HCT116 (cell line): ENCODE results near the gene CASP10.

ENCODE experiments used
- EZH2 ChIP-seq: fragments of 200-600 bp; sonication (generic); IDR thresholded peaks from 2 replicates; pipeline ENCODE4 v1.6.1; 2017; ENCODE audit warnings: antibody characterized with exemption, mixed run types
- EZH2phosphoT487 ChIP-seq: fragments of 200-600 bp; IDR thresholded peaks from 2 replicates; pipeline ENCODE4 v1.6.1; 2018; ENCODE audit warnings: antibody characterized with exemption, borderline replicate concordance
- POLR2A ChIP-seq: IDR thresholded peaks from 2 replicates; pipeline ENCODE4 v1.7.0; 2011; ENCODE audit warnings: borderline replicate concordance; ENCODE audit not compliant: insufficient read depth, insufficient read length; ENCODE audit errors: extremely low read depth
- POLR2AphosphoS5 ChIP-seq: IDR thresholded peaks from 2 replicates; pipeline ENCODE4 v1.6.1; 2011; ENCODE audit warnings: mild to moderate bottlenecking, low read depth, low read length, moderate library complexity
- SRF ChIP-seq: IDR thresholded peaks from 2 replicates; pipeline ENCODE4 v1.6.1; 2012; ENCODE audit warnings: low read depth
- ZFX ChIP-seq: fragments of 450-650 bp; IDR thresholded peaks from 2 replicates; pipeline ENCODE4 v1.6.1; 2017
- ZNF274 ChIP-seq: fragments of 200-500 bp; sonication (Bioruptor generic); IDR thresholded peaks from 2 replicates; pipeline ENCODE4 v1.6.1; 2014; ENCODE audit warnings: mild to moderate bottlenecking, low read depth, low read length, inconsistent platforms
- TF ChIP-seq, protein P1 (sequence below), 3 experiments: fragments of 200-600 bp in 1 of 3; sonication (generic) in 1 of 3; IDR thresholded peaks in 2 of 3; conservative IDR thresholded peaks in 1 of 3; 2 replicates each; pipeline ENCODE4 v1.5.1; 2012 to 2017; ENCODE audit warnings: low read depth in 2 of 3, low read length in 2 of 3, antibody characterized with exemption in 1 of 3, borderline replicate concordance in 1 of 3, control low read depth in 1 of 3, mild to moderate bottlenecking in 1 of 3, mixed read lengths in 1 of 3, mixed run types in 1 of 3, moderate library complexity in 1 of 3; ENCODE audit not compliant: insufficient read depth in 1 of 3

DNA sequence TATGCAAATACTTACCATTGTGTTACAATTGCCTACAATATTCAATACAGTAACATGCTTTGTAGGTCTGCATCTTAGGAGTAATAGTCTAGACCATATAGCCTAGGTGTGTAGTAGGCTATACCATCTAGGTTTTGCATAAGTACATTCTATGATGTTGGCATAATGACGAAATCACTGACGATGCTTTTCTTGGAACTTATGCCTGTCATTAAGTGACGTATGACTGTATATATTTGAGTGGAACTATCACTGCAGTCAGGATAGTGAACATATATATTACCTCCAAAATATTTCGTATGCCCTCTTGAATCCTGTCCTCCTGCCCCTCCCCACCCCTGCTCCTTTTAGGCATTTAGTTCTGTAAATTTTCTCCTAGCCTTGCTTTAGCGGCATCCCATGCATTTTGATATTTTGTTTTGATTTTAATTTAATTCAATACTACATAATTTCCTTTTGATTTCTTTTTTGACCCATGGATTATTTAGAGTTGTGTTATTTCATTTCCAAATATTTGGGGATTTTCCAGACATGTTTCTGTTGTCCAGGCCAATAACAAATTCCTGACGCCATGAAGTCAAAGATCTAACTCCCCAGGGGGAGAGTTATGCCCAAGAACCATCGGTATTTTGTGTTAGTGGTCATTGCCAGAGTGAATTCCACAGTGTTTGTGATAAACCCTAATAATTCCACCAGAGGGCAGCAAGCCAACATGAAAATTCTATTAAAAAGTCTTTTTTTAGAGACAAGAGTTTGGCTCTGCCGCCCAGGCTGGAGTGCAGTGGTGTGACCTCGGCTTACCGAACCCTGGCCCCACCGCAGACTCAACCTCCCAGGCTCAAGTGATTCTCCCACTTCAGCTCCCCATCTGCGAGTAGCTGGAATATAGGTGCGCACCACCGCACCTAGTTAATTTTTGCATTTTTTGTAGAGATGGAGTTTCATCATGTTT lies 53.2 kb downstream of the CASP10 start:
- TF ChIP-seq POLR2AphosphoS5 (no peak), POLR2A (no peak), ZFX (no peak), EZH2 (no peak), EZH2phosphoT487 (no peak), SRF (no peak), ZNF274 (no peak)
- TF ChIP-seq, protein P1, sequence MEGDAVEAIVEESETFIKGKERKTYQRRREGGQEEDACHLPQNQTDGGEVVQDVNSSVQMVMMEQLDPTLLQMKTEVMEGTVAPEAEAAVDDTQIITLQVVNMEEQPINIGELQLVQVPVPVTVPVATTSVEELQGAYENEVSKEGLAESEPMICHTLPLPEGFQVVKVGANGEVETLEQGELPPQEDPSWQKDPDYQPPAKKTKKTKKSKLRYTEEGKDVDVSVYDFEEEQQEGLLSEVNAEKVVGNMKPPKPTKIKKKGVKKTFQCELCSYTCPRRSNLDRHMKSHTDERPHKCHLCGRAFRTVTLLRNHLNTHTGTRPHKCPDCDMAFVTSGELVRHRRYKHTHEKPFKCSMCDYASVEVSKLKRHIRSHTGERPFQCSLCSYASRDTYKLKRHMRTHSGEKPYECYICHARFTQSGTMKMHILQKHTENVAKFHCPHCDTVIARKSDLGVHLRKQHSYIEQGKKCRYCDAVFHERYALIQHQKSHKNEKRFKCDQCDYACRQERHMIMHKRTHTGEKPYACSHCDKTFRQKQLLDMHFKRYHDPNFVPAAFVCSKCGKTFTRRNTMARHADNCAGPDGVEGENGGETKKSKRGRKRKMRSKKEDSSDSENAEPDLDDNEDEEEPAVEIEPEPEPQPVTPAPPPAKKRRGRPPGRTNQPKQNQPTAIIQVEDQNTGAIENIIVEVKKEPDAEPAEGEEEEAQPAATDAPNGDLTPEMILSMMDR (IDR thresholded peaks at IDR 0.05 in 2 of 3, conservative IDR thresholded peaks at IDR 0.05 in 1 of 3; ENCODE audit: borderline replicate concordance in 1 of 3, insufficient read depth in 1 of 3, low read depth in 2 of 3, low read length in 2 of 3), result peak; percentile 48 to 73 (median 65)
